Skin of body (tissue), 2 donors: ENCODE data around the gene NUPR1. TPM values are rescaled to one million over a fixed set of nuclear protein-coding genes. Genes with fewer than 3 reads are reported as not detected.
A peak's percentile ranks its signal among the peaks of the same experiment; 100 is the strongest.
"Not testable (repeated sequence)": the region's sequence is repeated elsewhere in the genome, so short reads cannot be mapped to it uniquely, and the experiment has no call there.

Experiments
- DNase-seq: peaks from one replicate; lab custom pipeline; 2025; lab: John Stamatoyannopoulos, UW
- total RNA-seq: library from RNA; depleted of rRNA; stranded (reverse); fragments of >200 nt; gene quantifications from one replicate; pipeline ENCODE4 v1.2.3, GENCODE V29; 2014

Gene NUPR1
- 8.4 TPM for total RNA-seq

DNA sequence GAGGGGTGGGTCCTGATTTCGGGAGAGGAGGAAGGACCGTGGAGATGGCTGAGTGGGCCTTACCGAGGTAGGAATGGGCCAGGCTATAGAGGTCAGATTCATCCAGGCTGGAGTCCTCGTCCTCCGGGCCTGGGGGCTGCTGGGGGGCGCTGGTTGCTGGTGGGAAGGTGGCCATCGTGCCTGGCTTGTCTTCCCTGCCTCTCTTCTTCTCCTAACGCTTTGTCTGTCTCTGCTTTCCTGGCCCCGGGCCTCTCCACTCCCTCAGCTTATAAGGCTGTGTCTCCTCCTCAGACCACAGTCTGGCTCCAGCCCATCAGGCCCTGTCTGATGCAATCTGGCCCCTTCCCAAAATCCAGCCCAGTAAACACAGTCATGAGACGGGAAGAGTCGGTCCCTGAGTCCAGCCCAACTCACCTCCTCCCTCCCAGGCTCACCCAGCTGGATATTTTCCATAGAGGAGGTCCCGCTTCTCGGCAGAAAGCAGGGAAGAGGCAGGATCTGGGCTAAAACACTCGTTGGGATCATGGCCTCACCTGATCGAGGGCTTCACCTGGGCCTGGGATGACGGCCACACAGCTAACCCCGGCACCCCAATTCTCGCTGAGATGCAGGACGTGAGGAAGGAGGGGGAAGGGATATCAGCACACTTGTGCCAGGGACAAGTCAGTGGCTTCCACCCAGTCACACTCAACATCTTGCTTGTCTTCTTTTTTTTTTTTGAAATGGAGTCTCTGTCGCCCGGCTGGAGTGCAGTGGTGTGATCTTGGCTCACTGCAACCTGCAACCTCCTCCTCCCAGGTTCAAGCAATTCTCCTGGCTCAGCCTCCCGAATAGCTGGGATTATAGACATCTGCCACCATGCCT, at the start of gene NUPR1:
Gene NUPR1 (minus strand): TSS at position 242 of the 864 bp plus-strand sequence. CDS start 67 bp downstream, at position 175.
- peak; percentile 85 for DNase-seq

DNA sequence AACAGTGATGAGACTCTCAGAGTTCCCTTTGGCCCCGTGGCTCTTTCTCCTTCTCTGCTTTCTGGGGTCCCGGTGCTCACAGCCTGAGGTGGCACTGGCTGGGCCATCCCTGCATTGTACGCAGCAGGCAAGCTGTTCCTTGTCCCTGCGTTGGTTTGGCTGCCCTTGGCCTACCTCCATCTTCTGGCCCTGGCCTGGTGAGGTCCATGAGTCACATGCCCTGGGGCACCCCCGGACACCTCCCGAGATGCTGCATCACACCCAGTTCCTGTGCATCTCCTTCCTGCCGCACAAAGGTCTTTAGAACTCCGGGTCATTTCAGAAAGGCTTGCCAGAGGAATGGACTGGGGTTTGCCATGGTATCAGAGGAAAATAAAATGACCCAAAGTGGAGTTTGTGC, 48.6 kb upstream of the NUPR1 start:
- DNase-seq = no peak

GRCh38 chr16:28586466-28586865, 47.7 kb upstream of the NUPR1 start:
- no peak for DNase-seq

DNA sequence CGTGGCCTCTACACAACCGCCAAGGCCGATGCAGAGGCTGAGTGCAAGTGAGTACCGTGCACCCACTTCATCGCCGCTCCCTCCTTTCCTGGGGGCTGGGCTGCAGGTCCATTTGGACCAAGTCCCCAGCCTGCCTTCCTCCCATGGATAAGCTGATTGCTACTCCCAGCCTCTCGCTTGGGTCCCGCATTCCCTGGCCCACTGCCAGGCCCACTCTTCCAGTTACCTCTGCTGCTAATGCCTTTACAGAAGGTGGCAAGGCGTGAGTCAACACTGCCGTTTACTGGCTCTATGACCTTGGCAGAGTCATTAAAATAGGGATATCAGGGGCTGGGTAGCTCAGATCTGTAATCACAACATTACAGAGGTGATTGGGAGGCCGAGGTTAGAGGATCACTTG, 46.9 kb upstream of the NUPR1 start:
- no peak for DNase-seq

DNA sequence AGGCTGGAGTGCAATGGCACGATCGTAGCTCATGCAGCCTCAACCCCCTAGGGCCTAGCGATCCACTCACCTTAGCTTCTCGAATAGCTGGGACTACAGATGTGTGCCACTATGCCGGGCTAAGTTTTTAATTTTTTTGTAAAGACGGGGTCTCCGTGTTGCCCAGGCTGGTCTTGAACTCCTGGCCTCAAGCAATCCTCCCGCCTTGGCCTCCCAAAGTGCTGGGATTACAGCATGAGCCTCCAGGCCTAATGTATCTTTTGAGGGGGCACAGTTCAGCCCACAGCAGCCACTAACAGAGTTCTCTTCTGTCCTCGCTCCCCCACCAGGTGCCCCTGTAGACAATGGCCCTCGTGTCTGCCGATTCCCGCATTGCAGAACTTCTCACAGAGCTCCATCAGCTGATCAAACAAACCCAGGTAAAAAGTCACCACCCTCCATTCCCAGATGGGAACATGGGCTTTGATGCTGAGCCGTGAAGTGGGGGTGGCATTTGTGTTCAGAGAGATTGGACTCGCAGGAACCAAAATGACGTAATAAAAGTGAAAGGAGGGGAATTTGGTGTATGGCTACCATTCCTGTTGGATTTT, 42.0 kb upstream of the NUPR1 start:
- no peak for DNase-seq

- DNase-seq = no peak
Observed at GRCh38 chr16:28575446-28576109, 36.8 kb upstream of the NUPR1 start.

DNA sequence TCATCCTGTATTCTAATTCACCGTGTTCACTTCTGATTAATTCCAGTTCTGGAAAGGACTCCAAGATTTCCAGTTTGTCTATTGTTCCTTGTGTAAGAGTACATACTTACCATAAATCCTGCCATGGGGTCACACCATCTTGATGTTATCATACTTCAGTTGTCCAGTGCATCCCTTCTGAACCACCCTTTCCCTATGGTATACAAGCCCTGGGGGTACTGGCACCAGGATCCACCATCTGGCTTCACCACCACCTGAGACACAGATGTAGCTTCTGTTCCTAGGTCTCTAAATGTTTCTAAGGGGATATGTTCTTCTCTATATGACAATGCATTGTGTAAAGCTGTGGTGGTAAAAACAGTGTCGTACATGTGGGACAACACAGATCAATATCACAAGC, 36.2 kb upstream of the NUPR1 start:
- DNase-seq = no peak

- no peak for DNase-seq
Observed at GRCh38 chr16:28573738-28574718, 35.3 kb upstream of the NUPR1 start.

GRCh38 chr16:28572696-28573510, 34.1 kb upstream of the NUPR1 start:
- peak; percentile 49 for DNase-seq

GRCh38 chr16:28569968-28570752, 31.4 kb upstream of the NUPR1 start:
- DNase-seq = no peak

DNA sequence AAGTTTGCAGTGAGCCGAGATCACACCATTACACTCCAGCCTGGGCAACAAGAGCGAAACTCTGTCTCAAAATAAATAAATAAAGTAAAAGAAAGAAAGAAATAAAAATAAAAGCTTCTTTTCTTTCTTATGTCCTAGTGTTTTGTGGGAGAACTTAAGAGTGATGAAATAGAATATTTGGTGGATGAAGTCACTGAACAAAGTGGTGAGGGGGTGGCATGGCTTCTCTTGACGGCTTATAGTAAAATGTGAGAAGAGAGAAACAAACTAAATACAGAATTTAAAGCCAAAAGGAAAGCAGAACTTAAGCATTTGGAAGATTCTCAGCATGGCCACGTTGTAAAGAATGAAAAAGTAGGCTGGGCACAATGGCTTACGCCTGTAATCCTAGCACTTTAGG, 30.2 kb upstream of the NUPR1 start:
- no peak for DNase-seq

- no peak for DNase-seq
Observed at GRCh38 chr16:28567292-28567691, 28.5 kb upstream of the NUPR1 start.

GRCh38 chr16:28566233-28566925, 27.6 kb upstream of the NUPR1 start:
- not testable (repeated sequence) for DNase-seq

GRCh38 chr16:28563218-28563617, 24.4 kb upstream of the NUPR1 start:
- DNase-seq = no peak

DNA sequence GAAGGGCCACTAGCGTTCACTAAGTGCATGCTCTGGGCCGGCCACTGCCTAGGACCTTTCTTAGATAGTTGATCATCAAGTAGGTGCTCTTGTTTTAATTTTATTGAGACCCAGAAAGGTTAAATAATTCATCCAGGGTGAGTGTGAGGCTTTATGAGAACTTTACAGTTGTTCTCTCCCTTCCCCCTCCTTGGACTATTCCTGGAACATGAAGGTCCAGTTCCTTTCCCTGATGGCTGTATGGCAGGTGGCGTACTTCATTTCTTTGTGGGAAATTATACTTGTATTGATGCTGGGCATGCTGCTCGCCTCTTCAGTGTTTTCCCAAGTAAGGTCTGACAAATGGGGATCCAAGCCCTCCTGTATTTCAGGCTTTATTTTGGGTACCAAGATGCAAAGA, 23.4 kb upstream of the NUPR1 start:
- no peak for DNase-seq

- no peak for DNase-seq
Observed at GRCh38 chr16:28561557-28562187, 22.9 kb upstream of the NUPR1 start.

DNA sequence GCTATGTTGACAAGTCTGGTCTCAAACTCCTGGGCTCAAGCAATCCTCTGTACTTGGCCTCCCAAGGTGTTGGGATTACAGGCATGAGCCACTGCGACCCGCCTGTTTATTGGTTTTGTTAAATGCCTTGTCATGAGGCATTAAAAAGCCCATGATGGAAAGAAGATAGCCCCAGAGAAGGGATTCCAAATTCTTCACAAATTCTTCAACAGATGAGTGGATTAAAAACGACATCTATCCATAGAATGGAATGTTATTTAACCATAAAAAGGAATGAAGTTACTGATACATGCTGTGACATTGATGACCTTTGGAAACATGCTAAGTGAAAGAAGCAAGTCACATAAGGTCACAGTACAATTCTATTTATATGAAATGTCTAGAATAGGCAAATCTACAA, 19.7 kb upstream of the NUPR1 start:
- no peak for DNase-seq

GRCh38 chr16:28556914-28557320, 18.1 kb upstream of the NUPR1 start:
- no peak for DNase-seq
